ENCODE measurements around the gene CDK14.

Gene CDK14

GRCh38 chr7:90966346-90966745 lies 370.2 kb downstream of the CDK14 start:
- no peak for TF ChIP-seq CTCF (IDR thresholded peaks at IDR 0.05; ENCODE audit: low read depth, low read length)
- no peak for DNase-seq (ENCODE audit: extremely low read depth, low read depth)

GRCh38 chr7:90968871-90969270 lies 372.8 kb downstream of the CDK14 start:
- no peak for DNase-seq (ENCODE audit: extremely low read depth, low read depth)
- TF ChIP-seq CTCF (IDR thresholded peaks at IDR 0.05; ENCODE audit: low read depth, low read length) = no peak

DNA sequence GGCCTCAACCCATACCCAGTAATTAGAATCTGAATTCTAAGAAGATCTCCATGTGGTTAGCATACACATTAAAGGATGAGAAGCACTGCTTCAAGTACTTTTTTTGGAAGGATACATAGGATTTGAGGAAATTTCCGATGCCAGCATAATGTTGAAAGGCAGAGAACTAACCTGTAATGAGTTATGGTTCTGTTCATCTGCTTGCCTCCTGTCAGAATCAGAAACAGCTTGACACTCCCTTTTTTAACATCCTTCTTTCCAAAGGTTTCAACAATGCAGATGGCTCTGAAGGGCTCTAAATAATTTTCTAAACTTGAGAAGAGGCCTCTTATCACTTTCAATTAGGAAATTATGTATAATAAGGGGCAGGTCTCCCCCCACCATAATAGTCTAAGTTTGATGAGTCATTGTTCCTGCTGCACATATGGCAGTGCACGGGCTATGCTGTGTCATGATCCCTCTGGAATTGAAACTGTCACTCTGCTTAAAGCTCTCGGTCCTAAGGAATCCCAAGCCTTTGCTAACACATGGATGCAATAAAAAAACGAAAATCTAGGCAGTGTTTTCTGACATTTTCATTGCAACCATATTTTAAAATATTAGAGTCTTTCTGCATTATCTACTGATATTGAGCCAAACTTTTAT lies 376.9 kb downstream of the CDK14 start:
- no peak for TF ChIP-seq CTCF (IDR thresholded peaks at IDR 0.05; ENCODE audit: low read depth, low read length)
- DNase-seq (ENCODE audit: extremely low read depth, low read depth) = no peak

GRCh38 chr7:90977056-90977455 lies 380.9 kb downstream of the CDK14 start:
- no peak for TF ChIP-seq CTCF (IDR thresholded peaks at IDR 0.05; ENCODE audit: low read depth, low read length)
- DNase-seq (ENCODE audit: extremely low read depth, low read depth) = no peak

DNA sequence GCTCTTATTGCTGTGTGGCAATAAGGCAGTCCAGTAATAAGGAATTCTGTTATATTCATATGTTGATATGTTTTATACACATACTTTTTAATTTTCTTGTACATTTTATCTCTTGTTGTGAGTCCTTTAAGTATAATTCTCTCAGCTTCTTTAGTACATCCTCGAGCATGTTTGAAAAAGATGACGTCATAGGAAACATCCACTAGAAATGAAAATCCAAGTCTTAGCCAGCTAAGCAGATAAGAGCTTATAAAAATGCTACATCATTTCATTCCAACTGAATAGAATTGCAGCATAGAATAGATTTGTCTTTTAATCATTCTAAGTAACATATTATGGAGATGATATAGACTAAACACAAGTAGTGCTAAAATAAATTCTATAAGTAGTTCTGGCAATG lies 384.4 kb downstream of the CDK14 start:
- no peak for TF ChIP-seq CTCF (IDR thresholded peaks at IDR 0.05; ENCODE audit: low read depth, low read length)
- no peak for DNase-seq (ENCODE audit: extremely low read depth, low read depth)

DNA sequence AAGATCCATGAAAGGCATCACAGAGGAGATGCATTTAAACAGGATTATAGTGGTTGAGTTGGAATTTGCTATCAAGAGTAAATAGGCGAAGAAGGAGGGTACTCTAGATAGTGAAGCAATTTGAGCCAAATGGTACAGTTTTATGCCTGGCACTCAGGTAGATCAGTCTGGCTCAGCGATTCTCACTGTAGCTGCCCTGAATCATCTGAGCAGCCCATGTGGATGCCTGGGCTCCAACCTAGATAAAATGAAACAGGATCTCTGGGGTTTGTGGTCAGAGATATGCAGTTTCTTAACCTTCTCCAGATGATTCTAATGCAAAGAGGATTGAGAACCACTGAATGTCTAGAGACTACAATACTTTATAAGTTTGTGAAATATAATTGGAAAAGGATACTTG lies 386.1 kb downstream of the CDK14 start:
- no peak for DNase-seq (ENCODE audit: extremely low read depth, low read depth)
- no peak for TF ChIP-seq CTCF (IDR thresholded peaks at IDR 0.05; ENCODE audit: low read depth, low read length)

GRCh38 chr7:90984692-90985091 lies 388.6 kb downstream of the CDK14 start:
- no peak for TF ChIP-seq CTCF (IDR thresholded peaks at IDR 0.05; ENCODE audit: low read depth, low read length)
- DNase-seq (ENCODE audit: extremely low read depth, low read depth) = no peak

Data from AG09319 (cell line).